Measurements from ENCODE around the gene PIGL.

PIGL gene

GRCh38 chr17:16353317-16354174, 136.5 kb downstream of the PIGL start, which contains the start of gene CENPV:
CENPV (minus strand) TSS chr17:16353469; CDS start chr17:16353436, 33 bp downstream.
- peak; percentile 47 for DNase-seq (ENCODE audit: low read depth)

- no peak for DNase-seq (ENCODE audit: low read depth)
Measured at GRCh38 chr17:16354585-16354984, 137.6 kb downstream of the PIGL start.

GRCh38 chr17:16358394-16358793, 141.4 kb downstream of the PIGL start:
- DNase-seq (ENCODE audit: low read depth) = no peak

GRCh38 chr17:16361874-16362273, 144.9 kb downstream of the PIGL start:
- DNase-seq (ENCODE audit: low read depth) = no peak

- peak; percentile 60 for DNase-seq (ENCODE audit: low read depth)
Measured at GRCh38 chr17:16363749-16364536, 146.9 kb downstream of the PIGL start.

GRCh38 chr17:16364625-16365024, 147.6 kb downstream of the PIGL start:
- no peak for DNase-seq (ENCODE audit: low read depth)

- DNase-seq (ENCODE audit: low read depth) = no peak
Measured at GRCh38 chr17:16371742-16372141, 154.7 kb downstream of the PIGL start.

- no peak for DNase-seq (ENCODE audit: low read depth)
Measured at GRCh38 chr17:16374146-16374938, 157.3 kb downstream of the PIGL start.
